ENCODE results near the gene FAM110C.

FAM110C gene

GRCh38 chr2:69366-70344, 23.4 kb upstream of the FAM110C start:
- no peak for TF ChIP-seq SIN3A (IDR thresholded peaks at IDR 0.05; ENCODE audit: borderline replicate concordance, insufficient read depth, low read length)
- TF ChIP-seq POLR2AphosphoS5 (IDR thresholded peaks at IDR 0.05; ENCODE audit: low read depth, low read length): no peak
- TF ChIP-seq TAF1 (IDR thresholded peaks at IDR 0.05; ENCODE audit: borderline replicate concordance, insufficient read depth, low read length): no peak
- no peak for TF ChIP-seq FOXP2 (optimal IDR thresholded peaks at IDR 0.05; ENCODE audit: borderline replicate concordance, extremely low read depth, extremely low read length, insufficient read depth)

- no peak for TF ChIP-seq REST (IDR thresholded peaks at IDR 0.05; ENCODE audit: insufficient read depth in 1 of 2, low read depth in 2 of 2, low read length in 2 of 2)
- TF ChIP-seq SIN3A (IDR thresholded peaks at IDR 0.05; ENCODE audit: borderline replicate concordance, insufficient read depth, low read length): no peak
- TF ChIP-seq FOXP2 (optimal IDR thresholded peaks at IDR 0.05; ENCODE audit: borderline replicate concordance, extremely low read depth, extremely low read length, insufficient read depth): no peak
- no peak for TF ChIP-seq TAF1 (IDR thresholded peaks at IDR 0.05; ENCODE audit: borderline replicate concordance, insufficient read depth, low read length)
- TF ChIP-seq POLR2AphosphoS5 (IDR thresholded peaks at IDR 0.05; ENCODE audit: low read depth, low read length): no peak
Observed at GRCh38 chr2:66853-67252, 20.5 kb upstream of the FAM110C start.

GRCh38 chr2:65121-65520, 18.8 kb upstream of the FAM110C start:
- no peak for TF ChIP-seq TAF1 (IDR thresholded peaks at IDR 0.05; ENCODE audit: borderline replicate concordance, insufficient read depth, low read length)

- no peak for TF ChIP-seq TAF1 (IDR thresholded peaks at IDR 0.05; ENCODE audit: borderline replicate concordance, insufficient read depth, low read length)
- TF ChIP-seq POLR2AphosphoS5 (IDR thresholded peaks at IDR 0.05; ENCODE audit: low read depth, low read length): no peak
- no peak for TF ChIP-seq FOXP2 (optimal IDR thresholded peaks at IDR 0.05; ENCODE audit: borderline replicate concordance, extremely low read depth, extremely low read length, insufficient read depth)
- no peak for TF ChIP-seq SIN3A (IDR thresholded peaks at IDR 0.05; ENCODE audit: borderline replicate concordance, insufficient read depth, low read length)
- TF ChIP-seq REST (IDR thresholded peaks at IDR 0.05; ENCODE audit: insufficient read depth in 1 of 2, low read depth in 2 of 2, low read length in 2 of 2): no peak
Observed at GRCh38 chr2:55587-56448, 9.5 kb upstream of the FAM110C start.

- no peak for TF ChIP-seq SIN3A (IDR thresholded peaks at IDR 0.05; ENCODE audit: borderline replicate concordance, insufficient read depth, low read length)
- TF ChIP-seq TAF1 (IDR thresholded peaks at IDR 0.05; ENCODE audit: borderline replicate concordance, insufficient read depth, low read length): no peak
- TF ChIP-seq REST (IDR thresholded peaks at IDR 0.05; ENCODE audit: insufficient read depth in 1 of 2, low read depth in 2 of 2, low read length in 2 of 2): no peak
- no peak for TF ChIP-seq FOXP2 (optimal IDR thresholded peaks at IDR 0.05; ENCODE audit: borderline replicate concordance, extremely low read depth, extremely low read length, insufficient read depth)
- TF ChIP-seq POLR2AphosphoS5 (IDR thresholded peaks at IDR 0.05; ENCODE audit: low read depth, low read length): no peak
Observed at GRCh38 chr2:51613-52012, 5.3 kb upstream of the FAM110C start.

Measured in PFSK-1 (cell line).